ENCODE data around the gene TEX44. TPM values are rescaled to one million over a fixed set of nuclear protein-coding genes. Genes with fewer than 3 reads are reported as not detected.
A peak's percentile ranks its signal among the peaks of the same experiment; 100 is the strongest.

TEX44 gene
- total RNA-seq, 4 donors from 2014 or later = not detected

DNA sequence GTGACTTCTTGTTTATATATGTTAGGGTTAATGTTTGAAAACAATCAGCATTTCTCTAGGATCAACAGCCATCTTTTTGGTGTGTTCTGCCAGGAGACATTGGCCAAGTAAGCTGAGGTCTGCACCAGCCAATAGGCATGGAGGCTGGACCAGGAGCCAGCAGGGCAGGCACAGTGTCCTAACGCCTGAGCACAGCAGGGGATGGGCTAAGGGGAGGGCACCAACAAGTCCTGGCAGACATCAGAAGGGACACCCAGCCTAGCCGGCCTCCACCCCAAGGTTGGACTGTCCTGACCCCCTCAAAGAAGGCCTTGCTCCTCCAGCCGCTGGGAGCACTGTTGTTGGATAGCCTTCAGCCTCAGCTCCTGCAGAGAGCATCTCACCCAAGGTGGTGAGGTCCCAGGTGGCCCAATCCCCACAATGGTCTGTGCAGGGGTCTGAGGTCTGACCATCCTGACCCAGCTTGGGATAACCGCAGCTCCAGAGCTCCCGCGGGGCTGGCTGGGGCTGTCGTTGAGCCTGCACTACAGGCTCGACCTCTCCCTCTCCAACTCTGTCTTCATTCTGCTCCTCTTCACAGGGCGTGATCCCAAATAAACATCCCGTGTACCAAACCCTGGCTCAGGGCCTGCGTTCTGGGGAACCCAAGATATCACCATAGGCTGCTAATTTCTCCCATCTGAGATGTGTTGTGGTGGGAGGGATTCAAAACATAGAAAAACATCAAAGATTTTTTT lies 8.1 kb downstream of the TEX44 start:
- TF ChIP-seq EP300 (IDR thresholded peaks at IDR 0.05) (no peak), CTCF (IDR thresholded peaks at IDR 0.05) (no peak), POLR2A (IDR thresholded peaks at IDR 0.05) (no peak), POLR2AphosphoS5 (IDR thresholded peaks at IDR 0.05) (no peak)
- Histone ChIP-seq H3K27ac (peak overlapping the region; percentile 99), H3K4me3 (no peak overlapping the region), H3K36me3 (no peaks in the 10 kb centered on the region), H3K27me3 (no peaks in the 10 kb centered on the region), H3K9me3 (no peaks in the 10 kb centered on the region), H3K4me1 (peaks cover 72% of the 10 kb centered on the region)
- WGBS = 38% methylated on average over 10 of the region's 11 CpGs
- DNase-seq (ENCODE audit: low spot score in 2 of 2) = no peak

DNA sequence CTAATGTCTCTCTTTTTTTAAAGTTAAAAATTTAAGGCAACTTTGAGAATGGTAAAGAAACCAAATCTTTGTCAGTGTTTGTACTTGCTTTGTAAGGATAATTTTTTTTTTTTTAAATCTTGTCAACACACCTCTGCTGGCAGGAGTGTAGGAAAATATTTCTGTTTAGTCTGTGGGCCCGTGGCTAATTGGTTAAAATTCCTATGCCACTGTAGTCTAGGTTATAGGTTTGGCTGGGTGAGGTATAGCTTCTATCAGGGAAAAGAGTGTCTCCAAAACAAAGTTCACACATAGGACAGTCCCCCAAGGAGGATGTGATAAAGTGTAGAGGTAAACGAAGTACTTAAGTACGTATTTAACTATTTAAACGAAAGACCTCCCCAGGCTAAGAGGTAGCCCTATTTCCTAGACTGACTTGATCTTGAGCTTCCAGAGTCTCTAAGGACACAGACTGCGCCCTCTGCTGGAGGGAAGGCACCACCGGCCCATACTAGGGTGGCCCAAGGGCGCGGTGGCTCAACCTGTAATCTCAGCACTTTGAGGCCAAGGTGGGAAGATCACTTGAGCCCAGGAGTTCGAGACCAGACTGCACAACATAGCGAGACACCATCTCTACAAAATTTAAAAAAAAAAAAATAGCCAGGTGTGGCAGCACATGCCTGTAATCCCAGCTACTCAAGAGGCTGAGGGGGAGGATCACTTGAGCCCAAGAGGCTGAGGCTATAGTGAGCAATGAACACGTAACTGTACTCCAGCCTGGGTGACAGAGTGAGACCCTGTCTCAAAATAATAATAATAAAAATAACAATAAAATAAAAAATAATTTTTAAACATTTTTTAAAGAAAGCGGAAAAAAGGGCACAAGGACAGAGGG lies 8.9 kb downstream of the TEX44 start:
- WGBS = 20% methylated on average over 12 of the region's 12 CpGs
- Histone ChIP-seq H3K4me3 (no peak overlapping the region), H3K4me1 (peaks cover 76% of the 10 kb centered on the region), H3K36me3 (no peaks in the 10 kb centered on the region), H3K27ac (peak overlapping the region; percentile 99), H3K27me3 (no peaks in the 10 kb centered on the region), H3K9me3 (no peaks in the 10 kb centered on the region)
- TF ChIP-seq CTCF (IDR thresholded peaks at IDR 0.05) (peak; percentile 66 to 89), EP300 (IDR thresholded peaks at IDR 0.05) (no peak)
- peak; percentile 91 to 92 for DNase-seq (ENCODE audit: low spot score in 2 of 2)

- TF ChIP-seq POLR2A (IDR thresholded peaks at IDR 0.05) (no peak), CTCF (IDR thresholded peaks at IDR 0.05) (no peak)
- no peak overlapping the region for H3K4me3 ChIP-seq
- H3K36me3 ChIP-seq = no peaks in the 10 kb centered on the region
- DNase-seq (ENCODE audit: low spot score in 2 of 2) = no peak
- WGBS = 69% methylated on average over 6 of the region's 6 CpGs
- no peaks in the 10 kb centered on the region for H3K9me3 ChIP-seq
- H3K4me1 ChIP-seq = peaks cover 62% of the 10 kb centered on the region
- H3K27me3 ChIP-seq = no peaks in the 10 kb centered on the region
- H3K27ac ChIP-seq = peak overlapping the region; percentile 99
These were observed 10.3 kb downstream of the TEX44 start for GRCh38 chr2:231602859-231603467.

DNA sequence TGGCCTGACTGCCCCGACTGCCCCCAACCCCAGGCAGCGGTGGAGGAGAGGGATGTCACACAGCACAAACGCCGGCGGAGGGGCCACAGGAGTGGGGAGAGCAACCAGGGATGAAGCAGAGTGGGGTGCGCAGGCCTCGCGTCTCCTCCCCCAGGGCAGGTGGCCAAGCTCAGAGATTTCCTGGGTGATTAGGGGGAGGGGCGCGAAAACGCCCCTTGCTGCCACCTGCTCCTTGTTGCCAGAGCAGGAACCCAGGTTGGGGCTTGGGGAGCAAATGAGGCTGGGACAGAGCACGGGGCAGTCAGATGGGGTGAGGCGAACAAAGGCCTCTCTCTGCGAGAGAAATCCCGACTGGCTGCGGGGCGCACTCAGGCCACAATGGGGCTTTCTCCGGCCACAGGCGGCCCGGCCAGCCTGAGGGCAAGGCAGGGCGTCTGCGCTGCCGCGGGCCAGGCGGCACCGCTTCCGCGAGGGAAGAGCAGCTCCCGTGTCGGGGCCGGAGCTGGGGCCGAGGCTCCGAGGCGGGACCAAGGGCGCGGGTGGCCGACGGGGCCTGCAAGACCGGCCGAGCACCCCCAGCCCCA lies 11.5 kb downstream of the TEX44 start:
- Histone ChIP-seq H3K4me3 (peak overlapping the region; percentile 54), H3K27me3 (no peaks in the 10 kb centered on the region), H3K27ac (peak overlapping the region; percentile 99), H3K4me1 (peaks cover 61% of the 10 kb centered on the region), H3K36me3 (no peaks in the 10 kb centered on the region), H3K9me3 (no peaks in the 10 kb centered on the region)
- DNase-seq (ENCODE audit: low spot score in 2 of 2) = peak; percentile 86 to 90
- 13% methylated on average over 34 of the region's 40 CpGs for WGBS
- TF ChIP-seq POLR2A (IDR thresholded peaks at IDR 0.05) (peak; percentile 48 to 87), EP300 (IDR thresholded peaks at IDR 0.05) (no peak), CTCF (IDR thresholded peaks at IDR 0.05) (no peak), POLR2AphosphoS5 (IDR thresholded peaks at IDR 0.05) (peak in 2 of 3 donors; percentile 19 to 32)

Measured in suprapubic skin (tissue), 4 donors.